Measurements from ENCODE around the gene SLC8A2. TPM values are rescaled to one million over a fixed set of nuclear protein-coding genes. Genes with fewer than 3 reads are reported as not detected.

The SLC8A2 gene
- total RNA-seq, 1 experiment from 2014 or later: 11.3 TPM

DNA sequence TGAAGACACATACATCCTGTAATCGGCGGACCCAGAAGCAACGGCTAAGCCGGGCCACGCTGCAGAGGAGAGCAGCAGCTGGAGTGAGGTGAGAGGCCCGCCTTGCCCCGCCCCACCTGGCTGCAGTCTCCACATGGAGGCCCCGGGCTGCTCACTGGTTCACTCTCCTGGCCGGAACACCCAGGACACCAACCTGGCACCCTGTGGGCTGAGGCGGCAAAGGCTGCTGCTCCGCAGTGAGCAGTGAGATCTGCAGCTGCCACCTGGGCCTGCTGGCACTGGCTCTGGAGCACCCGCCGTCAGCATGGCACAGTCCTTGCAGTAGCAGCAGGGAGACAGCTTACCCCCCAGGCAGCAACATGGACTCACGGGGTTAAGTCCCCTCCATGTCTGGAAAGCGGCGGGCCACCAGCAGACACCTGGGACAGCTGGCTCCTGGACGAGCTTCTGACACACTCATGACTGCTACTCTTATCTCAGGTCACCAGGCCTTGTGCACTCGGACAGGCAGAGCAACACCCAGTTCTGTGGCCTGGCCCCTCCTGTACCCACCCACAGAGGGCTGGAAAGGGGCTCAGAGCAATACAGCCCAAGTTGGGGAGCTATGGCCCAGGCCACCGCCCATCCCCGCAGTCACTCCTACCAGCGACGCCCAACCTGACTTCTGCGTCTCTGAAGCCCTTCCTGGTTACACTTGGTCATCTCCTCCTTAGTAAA is 25.5 kb upstream of the SLC8A2 start:
- no peak overlapping the region for H2BK120ac ChIP-seq (ENCODE audit: low read depth, low read length, poor library complexity, severe bottlenecking)
- Mint-ChIP-seq H3K4me1 (peaks cover 0 to 36% of the 10 kb centered on the region in 2 experiments; a peak in 2 of 4 replicates), H3K9me3 (no peaks in the 10 kb centered on the region), H3K27ac (no peak overlapping the region), H3K4me3 (no peak overlapping the region), H3K36me3 (ENCODE audit: insufficient read depth in 1 of 3, low read depth in 3 of 3) (peaks cover 3 to 19% (median 5%) of the 10 kb centered on the region in 3 experiments; a peak in 5 of 7 replicates), H3K27me3 (ENCODE audit: low read depth) (no peaks in the 10 kb centered on the region)
- no peak overlapping the region for H2BK5ac ChIP-seq (ENCODE audit: insufficient read length, low read length)
- no peak overlapping the region for H2BK12ac ChIP-seq (ENCODE audit: insufficient read length, low read depth, low read length)
- no peaks in the 10 kb centered on the region for H3K9me3 ChIP-seq (ENCODE audit: control insufficient read depth, low read depth, low read length)
- no peak overlapping the region for H2BK15ac ChIP-seq (ENCODE audit: low read depth, low read length)
- WGBS (ENCODE audit: extremely low coverage, insufficient read length, low lambda C conversion rate): no CpG with 5 or more reads among the region's 23 CpGs
- H2AK5ac ChIP-seq (ENCODE audit: insufficient read length, low read length): no peak overlapping the region
- H3K4me2 ChIP-seq (ENCODE audit: insufficient read depth, insufficient read length, low read length): no peak overlapping the region
- H3K56ac ChIP-seq (ENCODE audit: insufficient read length, low read depth, low read length): no peak overlapping the region
- H3K27me3 ChIP-seq (ENCODE audit: insufficient read depth, low read length): no peaks in the 10 kb centered on the region
- TF ChIP-seq CTCF (conservative IDR thresholded peaks at IDR 0.05): no peak
- H2AFZ ChIP-seq (ENCODE audit: low read length): no peak overlapping the region
- DNase-seq: no peak
- no peaks in the 10 kb centered on the region for H3K23me2 ChIP-seq (ENCODE audit: insufficient read length, low read depth, low read length, poor library complexity, severe bottlenecking)
- H3K23ac ChIP-seq (ENCODE audit: insufficient read length, low read depth, low read length): no peak overlapping the region
- no peak overlapping the region for H3K18ac ChIP-seq (ENCODE audit: insufficient read length, low read depth, low read length)
- no peak overlapping the region for H3K14ac ChIP-seq (ENCODE audit: insufficient read depth, low read length)
- H3K4me1 ChIP-seq (ENCODE audit: insufficient read depth, low read length): no peaks in the 10 kb centered on the region; the same call in 1 of the 2 replicates
- H3K9ac ChIP-seq (ENCODE audit: extremely low read depth, insufficient read length, low read length): no peak overlapping the region
- H4K8ac ChIP-seq (replicated peaks; ENCODE audit: insufficient read length, low read depth, low read length): no peak overlapping the region
- no peak overlapping the region for H3T11ph ChIP-seq (ENCODE audit: low read length)
- no peaks in the 10 kb centered on the region for H3K79me2 ChIP-seq (ENCODE audit: insufficient read depth, low read length)
- H4K91ac ChIP-seq (ENCODE audit: insufficient read length, low read depth, low read length): no peak overlapping the region
- no peak overlapping the region for H4K5ac ChIP-seq (ENCODE audit: insufficient read length, low read depth, low read length)
- no peaks in the 10 kb centered on the region for H3K79me1 ChIP-seq (ENCODE audit: insufficient read depth, low read depth, low read length, poor library complexity, severe bottlenecking)
- no peak overlapping the region for H3K4ac ChIP-seq (ENCODE audit: low read depth, low read length)
- H4K20me1 ChIP-seq (ENCODE audit: control insufficient read depth, insufficient read depth, insufficient read length): no peaks in the 10 kb centered on the region
- no peak overlapping the region for H3K27ac ChIP-seq (ENCODE audit: insufficient read length, low read depth, low read length)
- H2BK20ac ChIP-seq (ENCODE audit: low read depth, low read length, poor library complexity, severe bottlenecking): no peak overlapping the region

Measured in H9 (cell line).